NCI-H2081 treated with DMSO at 0.1 percent for 48 hours (cell line): ENCODE measurements around the gene SDHD.
"Not testable (repeated sequence)": the region's sequence is repeated elsewhere in the genome, so short reads cannot be mapped to it uniquely, and the experiment has no call there.

ENCODE experiments used
- DNase-seq: peaks from one replicate; lab custom pipeline; 2025; lab: John Stamatoyannopoulos, UW

SDHD gene

DNA sequence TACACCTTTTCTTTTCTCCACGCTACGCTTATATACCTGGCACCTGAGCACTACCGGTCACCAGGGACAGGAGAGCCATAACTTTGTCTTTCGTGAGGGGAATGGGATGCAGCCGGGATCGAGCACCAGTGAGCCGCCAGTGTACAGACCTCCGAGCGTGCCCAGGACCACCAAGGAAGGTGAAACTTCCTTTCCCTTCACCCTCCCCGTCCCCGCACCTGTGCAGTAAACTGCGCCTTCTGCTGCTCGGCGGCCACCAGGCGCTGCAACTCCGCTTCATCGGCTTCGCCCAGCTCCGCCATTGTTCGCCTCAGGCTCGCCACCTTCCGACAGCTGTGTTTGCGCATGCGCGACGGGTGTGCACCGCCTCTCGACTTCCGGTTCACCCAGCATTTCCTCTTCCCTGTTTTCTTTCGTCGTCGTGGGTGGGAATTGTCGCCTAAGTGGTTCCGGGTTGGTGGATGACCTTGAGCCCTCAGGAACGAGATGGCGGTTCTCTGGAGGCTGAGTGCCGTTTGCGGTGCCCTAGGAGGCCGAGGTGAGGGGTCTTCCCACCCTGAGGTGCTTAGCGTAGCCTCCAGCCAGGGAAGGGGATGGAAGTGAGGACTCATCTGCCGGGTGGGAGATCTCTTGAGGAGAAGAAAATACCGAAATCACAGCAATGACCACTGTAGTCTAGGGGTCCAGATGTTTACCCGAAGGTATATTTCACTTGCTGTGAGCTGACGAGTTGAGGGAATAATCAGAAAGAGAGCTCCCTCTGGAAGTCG, at the start of gene SDHD, which contains the start of gene TIMM8B:
TSS of gene SDHD (plus strand) at position 452 of the 770 bp plus-strand sequence. CDS start at position 487, 35 bp downstream.
TSS of gene TIMM8B (minus strand) at position 335 of the 770 bp plus-strand sequence. CDS start at position 302, 33 bp downstream.
- DNase-seq = peak; percentile 93

DNA sequence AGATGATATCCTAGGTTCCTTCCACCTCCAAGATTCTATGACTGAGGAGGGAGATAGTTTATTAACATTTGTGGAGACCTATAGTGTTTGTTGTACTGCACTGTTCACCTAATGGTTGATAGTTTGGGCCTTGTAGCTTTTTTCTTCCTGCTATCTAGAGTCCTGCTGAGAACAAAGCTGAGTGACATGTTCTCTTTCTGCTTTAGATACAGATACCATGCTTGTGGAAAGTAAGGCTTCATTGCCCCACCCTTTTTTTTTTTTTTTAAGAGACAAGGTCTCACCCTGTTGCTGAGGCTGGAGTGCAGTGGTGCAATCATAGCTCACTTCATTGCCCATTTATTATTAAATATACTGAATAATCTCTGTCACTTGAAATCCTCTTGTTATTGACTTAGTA, 49.1 kb upstream of the SDHD start:
- DNase-seq = no peak

DNA sequence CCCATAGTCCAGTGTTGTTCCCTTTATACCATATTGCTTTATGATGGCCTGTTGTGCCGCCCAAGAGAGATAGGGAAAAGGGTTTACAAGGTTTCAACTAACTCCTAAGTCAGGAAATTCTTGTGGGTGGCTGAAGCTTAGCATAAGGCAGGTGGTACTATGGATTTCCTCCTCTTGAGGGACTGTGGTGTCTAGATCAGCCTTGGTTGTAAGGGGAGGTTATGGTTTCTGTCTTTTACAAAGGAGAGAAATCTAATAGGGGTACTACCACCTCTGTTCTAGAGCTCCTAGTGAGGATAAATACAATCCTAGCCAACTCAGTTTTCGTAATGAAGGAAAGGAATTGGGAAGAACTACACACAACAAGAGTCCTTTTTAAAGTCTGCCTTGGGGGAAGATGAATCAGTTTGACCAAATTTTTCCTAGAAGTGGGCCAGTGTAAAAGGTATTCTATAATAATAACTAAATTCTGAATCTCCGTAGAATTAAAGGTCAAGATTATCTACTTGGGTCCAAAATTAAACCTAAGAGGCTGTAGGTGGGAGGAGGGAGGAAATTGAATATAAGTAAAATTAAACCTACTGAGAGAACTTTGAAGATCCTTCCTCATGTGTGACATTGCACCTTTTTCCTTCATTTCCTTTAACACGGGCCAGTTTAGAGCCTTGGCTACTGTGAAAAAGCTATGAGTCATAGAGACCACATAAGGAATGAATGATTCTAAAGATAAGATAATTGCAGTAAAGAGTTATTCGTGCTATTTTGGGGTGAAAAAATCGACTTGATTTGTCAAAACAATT, 44.3 kb upstream of the SDHD start:
- DNase-seq = no peak

DNA sequence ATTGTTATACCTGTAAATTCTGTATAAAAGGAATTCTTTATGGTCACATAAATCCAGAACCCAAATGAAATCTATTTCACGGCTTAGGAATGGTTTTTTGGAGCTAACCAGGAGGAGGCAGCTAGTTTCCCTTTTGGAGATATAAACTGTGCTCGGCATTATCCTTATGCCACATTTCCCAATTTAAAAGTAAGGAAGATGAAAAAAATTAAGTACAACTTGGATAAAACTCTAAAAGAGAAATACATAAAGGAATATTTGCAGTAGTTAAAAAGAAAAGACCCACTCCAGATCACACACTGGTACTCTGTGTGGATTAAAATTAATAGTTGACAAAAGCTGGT, 43.7 kb upstream of the SDHD start:
- DNase-seq = no peak

DNA sequence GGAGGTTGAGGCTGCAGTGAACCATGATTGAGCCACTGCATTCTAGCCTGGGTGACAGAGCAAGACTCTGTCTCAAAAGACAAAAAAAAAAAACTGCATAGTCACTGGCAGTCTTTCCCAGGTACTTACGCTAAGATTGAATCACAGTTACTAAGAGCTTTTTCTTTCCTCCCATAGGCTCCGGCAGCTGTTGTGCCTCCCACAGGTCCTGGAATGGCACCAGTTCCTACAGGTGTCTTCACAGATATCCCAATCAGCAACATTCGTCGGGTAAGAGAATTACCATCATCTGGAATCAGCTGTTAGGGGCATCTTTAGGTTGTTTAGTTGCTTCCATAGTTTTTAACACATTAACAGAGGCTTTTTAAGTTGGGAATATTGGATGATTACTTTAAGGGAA, 41.7 kb upstream of the SDHD start:
- no peak for DNase-seq

DNA sequence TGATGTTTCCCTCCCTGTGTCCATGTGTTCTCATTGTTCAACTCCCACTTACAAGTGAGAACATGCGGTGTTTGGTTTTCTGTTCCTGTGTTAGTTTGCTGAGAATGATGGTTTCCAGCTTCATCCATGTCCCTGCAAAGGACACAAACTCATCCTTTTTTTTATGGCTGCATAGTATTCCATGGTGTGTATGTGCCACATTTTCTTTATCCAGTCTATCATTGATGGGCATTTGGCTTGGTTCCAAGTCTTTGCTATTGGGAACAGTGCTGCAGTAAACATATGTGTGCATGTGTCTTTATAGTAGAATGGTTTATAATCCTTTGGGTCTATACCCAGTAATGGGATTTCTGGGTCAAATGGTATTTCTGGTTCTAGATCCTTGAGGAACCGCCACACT, 40.0 kb upstream of the SDHD start:
- not testable (repeated sequence) for DNase-seq

DNA sequence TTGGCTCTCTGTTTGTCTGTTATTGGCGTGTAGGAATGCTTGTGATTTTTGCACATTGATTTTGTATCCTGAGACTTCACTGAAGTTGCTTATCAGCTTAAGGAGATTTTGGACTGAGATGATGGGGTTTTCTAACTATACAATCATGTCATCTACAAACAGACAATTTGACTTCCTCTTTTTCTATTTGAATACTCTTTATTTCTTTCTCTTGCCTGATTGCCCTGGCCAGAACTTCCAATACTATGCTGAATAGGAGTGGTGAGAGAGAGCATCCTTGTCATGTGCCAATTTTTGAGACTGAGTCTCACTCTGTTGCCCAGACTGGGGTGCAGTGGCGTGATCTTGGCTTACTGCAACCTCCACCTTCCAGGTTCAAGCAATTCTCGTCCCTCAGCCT, 38.4 kb upstream of the SDHD start:
- DNase-seq = not testable (repeated sequence)

DNA sequence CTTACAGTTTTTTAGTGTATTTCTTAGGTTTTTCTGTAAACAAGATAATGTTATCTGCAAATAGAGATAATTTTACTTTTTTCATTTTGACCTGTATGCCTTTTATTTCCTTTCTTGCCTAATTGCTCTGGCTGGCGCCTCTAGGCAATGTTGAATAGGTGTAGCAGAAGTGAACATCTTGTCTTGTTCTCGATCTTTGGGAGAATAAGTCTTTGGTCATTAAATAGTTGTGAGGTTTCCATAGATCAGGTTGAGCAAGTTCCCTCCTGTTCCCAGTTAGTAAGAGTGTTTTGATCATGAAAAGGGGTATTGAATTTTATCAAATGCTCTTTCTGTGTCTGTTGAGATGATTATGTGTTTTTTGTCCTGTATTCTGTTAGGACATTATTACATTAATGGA, 36.9 kb upstream of the SDHD start:
- no peak for DNase-seq

DNA sequence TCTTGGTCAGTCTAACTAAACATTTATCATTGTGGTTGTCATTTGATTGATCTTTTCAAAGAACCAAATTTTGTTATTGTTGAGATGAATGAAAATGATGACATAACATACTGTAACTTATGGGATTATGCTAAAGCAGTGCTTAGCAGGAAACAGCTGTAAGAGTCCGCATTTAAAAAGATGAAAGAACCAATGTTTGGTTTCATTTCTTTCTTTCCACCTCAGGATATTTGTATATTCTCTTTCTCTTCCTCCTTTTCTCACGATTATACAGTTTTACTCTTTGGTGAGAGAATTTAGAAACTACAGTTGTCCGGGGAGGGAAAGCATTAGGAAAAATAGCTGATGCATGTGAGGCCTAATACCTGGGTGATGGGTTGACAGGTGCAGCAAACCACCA, 36.0 kb upstream of the SDHD start:
- no peak for DNase-seq

DNA sequence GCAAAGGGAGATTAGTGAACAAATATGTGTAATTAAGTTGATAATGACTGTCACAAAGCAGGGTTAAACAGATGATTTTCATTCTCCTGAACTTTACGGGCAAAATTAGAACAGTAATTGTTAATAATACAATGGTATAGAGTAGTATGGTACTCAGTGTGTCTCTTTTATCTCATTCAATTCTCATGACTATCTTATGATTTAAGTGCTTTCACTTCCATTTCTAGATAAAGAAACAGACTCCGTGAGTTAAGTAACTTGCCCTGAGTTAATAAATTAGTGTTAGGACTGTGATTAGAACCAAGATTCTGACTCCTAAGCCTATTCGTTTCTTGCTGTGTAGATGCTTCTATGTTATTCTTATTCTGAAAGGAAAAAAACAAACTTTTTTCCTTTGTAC, 34.9 kb upstream of the SDHD start:
- no peak for DNase-seq

DNA sequence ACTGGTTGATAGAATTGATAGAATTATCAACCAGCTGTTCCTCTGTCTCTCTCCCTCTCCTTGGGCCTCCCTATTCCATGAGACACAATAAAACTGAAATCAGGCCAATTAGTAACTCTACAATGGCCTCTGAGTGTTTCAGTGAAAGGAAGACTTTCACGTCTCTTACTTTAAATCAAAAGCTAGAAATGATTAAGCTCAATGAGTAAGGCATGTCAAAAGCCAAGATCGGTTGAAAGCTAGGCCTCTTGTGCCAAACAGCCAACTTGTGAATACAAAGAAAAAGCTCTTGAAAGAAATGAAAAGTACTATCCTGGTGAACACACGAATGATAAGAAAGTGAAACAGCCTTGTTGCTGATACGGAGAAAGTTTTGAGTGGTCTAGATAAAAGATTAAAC, 29.5 kb upstream of the SDHD start:
- DNase-seq = no peak

DNA sequence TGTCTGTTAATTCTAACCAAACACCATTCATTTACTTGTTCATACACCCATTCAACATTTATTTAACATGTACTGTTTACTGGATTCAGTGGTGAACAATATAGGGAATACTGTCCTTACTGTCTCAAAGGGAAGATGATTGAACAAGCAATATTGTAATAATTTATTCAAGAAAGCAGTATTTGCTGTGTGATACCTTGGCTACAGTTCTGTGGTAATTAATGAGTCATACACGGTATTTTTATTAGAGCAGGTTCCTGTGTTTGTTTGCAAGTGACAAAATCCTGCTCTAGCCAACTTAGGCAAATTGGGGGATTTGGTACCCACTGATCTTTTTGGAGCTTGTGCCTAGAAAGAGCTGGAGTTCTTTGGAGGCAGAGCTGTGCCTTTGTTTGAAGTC, 28.6 kb upstream of the SDHD start:
- no peak for DNase-seq

DNA sequence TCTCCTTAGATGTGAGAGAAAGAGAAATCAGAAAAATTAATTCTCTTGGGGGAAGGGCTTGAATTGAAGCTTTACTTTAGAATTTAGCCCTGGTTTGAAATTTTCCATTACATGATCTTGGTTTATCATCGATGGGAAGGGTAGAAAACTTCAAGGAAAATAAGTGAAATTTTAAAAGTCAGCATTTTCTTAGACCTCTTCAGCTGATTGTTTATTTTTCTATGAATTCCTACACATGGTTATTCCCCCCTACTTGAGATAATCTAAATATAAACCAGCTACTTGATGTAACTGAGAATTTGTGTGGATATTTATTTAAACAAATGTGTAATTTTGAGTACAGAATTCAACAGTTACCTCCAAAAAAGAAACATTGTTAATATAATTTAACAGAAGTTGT, 23.8 kb upstream of the SDHD start:
- no peak for DNase-seq

DNA sequence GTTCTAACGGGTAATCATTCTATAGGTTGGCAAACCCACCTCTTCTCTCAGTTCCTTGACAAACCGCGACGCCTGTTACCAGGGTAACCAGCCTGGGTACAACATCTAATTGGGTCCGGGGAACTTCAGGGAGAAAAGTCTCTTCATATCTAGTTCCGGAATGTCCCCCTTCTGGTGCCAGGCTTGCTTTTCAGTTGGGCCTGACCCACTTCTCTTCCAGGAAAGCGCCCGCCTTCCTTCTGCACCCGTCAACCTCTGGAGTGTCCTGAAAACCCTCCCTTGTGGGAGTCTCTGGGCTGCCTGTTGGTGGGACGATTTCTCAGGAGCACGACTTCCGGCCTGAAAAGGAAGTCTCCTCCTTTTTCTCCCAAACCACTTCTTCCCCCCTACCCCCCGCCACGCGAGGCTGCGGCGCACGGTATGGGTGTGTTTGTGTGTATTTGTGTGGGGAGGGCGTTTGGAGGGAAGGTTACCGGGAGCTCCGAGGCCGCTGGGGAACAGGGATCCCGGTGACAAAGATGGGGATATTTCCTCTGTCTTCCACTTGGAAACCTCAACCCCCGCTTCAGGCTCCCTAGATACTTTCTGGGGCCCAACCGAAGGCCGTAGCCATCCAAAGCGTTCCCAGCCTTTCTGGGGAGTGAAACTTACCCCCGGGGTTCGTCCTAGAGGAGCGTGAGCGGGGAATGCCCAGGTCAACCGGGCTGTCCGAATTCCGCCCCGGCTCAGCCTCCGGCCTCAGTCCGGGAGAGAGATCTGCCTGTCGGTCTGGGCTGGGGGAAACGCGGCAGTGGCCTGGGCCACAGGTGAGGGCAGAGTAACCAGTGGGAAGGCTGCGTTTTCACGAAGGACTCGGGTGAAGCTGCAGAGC, 12.5 kb upstream of the SDHD start, which contains the start of the genes NKAPD1 and PIH1D2:
TSS of gene NKAPD1 (plus strand) at position 359 of the 871 bp plus-strand sequence. CDS start 1,276 bp downstream, outside the sequence.
TSS of gene PIH1D2 (minus strand) at position 77 of the 871 bp plus-strand sequence. CDS start 843 bp downstream, outside the sequence.
- DNase-seq = peak; percentile 76

DNA sequence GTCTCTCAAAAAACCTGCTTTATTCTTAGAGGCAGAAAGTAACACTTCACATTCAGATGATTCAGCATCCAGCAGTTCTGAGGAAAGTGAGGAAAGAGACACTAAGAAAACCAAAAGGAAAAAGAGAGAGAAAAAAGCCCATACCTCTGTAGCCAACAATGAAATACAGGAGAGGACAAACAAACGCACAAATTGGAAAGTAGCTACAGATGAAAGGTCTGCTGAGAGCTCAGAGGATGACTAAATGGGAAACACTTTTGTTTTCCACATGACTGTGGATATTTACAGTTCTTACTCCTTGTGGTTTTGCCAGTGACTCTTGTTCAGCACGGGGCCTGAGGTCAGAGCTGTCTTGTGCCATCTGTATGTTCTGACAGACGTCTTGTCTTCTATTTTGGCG, 3.9 kb upstream of the SDHD start:
- no peak for DNase-seq

DNA sequence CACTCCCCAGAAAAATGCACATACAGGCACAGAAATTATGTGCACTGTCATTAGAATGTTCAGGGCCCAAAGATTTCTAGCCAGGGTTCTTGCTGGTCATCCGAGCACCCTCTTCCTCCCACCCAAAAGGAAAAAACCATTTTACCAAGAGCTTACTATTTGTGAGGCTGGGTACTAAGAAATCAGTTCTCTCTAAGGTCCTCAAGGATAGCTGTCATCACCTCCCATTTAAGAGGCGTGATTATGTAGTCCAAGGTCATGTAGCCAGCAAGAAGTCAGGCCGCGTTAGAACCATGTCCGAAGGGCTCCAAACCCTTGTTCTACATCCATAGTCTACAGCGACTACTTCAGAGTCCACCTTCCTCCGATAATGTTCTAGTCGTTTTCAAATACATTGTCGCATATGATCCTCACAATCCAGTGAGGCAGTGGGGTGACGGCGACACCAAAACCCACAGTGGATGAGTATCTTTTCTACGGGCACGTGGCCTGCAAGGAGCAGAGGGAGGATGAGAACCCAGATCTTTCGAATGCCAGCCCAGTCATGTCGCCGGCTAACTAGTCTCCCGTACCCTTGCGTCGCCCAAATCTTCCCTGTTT, 751 bp upstream of the SDHD start:
- no peak for DNase-seq

DNA sequence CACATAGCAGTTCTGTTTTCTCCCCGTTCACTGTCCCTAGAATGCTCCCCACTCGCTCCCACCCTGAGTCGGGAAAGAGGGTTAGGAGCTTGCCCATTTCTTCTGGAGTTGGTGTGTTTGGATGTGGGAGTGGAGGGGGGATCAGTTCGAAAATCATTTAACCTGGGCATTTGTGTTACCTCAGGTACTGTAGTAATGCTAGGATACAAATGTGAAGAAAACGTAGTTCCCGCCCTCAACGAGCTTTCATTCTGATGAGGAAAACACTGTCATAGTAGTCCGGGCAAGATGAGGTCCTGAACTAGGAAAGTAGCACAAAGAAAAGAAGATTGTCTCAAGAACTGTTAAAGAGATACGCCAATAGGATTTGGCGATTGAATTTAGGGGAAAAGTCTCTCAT, 539 bp downstream of the SDHD start:
- DNase-seq = no peak

DNA sequence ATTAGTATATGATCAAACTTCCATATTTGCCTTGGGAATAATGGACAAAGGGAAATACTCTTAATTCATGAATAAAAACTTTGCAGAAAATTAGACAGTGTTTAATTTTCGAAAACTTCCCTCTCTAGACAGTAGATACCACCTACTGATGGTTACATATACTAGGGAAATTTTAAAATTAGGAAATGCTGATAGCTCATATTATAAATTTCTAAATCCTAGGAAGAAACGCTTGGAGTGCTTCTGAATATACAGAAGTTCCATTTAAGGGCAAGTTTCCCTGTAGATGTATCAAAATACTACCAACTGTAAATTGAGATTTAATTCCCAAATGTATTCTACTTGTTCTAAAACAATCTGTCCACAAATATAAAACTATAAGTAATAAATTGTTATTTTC, 8.6 kb downstream of the SDHD start:
- DNase-seq = not testable (repeated sequence)

DNA sequence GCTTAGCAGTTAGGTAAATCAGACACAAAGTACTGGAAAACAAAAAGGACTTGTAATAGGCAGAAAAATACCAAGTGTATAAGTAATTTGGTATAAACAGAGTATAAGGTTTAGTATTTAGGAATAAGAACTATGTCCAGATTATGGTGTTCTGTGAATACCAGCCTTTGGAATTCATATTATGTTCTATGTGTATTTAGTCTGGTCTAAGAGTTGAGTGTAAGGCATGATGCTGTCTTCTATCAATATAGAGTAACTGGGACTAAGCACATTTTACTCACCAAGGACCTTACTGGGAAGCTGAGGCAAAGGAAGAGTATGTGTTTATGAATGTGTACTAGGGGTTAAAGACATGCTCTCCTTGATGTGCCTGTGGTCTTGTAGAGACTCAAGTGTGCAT, 9.5 kb downstream of the SDHD start:
- DNase-seq = no peak

DNA sequence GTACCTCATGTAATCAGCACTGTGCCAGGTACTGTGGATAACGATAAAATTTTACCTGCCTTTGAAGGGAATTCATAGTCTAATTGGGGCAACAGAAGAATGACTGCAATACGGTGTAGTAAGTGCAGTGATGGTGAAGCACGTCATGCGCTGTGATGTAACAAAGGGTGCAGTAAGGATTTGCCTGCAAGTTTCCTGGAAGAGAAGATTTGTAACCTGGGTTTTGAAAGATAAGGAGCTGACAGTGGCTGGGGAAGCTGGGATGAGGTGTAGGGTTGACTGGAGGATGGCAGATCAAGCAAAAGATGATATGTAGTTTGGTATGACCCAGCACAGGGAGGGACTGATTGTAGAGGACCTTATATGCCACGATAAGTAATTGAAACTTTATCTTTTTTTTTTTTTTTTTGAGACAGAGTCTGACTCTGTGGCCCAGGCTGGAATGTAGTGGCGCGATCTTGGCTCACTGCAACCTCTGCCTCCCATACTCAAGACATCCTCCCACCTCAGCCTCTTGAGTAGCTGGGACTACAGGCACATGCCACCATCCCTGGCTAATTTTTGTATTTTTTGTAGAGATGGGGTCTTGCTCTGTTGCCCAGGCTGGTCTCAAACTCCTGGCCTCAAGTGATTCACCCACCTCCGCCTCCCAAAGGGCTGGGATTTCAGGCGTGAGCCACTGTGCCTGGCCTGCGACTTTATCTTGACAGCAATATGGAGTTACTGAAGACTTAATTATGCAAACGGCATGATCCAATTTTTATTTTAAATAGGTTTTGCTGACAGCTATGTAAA, 11.3 kb downstream of the SDHD start:
- no peak for DNase-seq

DNA sequence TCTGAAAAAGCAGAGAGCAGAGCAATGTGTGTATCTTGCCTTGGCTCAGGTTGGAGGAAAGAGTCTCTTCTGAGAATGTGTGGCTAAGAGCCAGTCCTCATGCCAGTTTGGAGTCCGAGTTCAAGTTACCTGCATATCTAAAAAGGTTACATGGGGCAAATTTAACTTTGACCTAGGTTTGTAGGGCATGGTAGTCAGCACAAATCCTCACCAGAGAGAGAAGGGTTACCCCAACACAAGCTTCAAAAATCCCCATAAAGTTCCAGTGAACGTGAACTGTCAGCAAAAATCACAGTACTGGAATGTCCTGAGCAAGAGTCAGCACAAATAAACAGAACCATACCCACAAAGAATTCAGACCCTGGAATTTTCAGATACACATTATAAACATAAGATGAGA, 13.8 kb downstream of the SDHD start:
- DNase-seq = no peak
